Measurements from ENCODE around the gene CACNA1H. TPM values are rescaled to one million over a fixed set of nuclear protein-coding genes. Genes with fewer than 3 reads are reported as not detected.

Gene CACNA1H
- total and polyA plus RNA-seq, 7 donors, result 1.8 to 5.9 (median 2.3) TPM

- DNase-seq, result no peak
- TF ChIP-seq CTCF (IDR thresholded peaks at IDR 0.05), result no peak
- no peaks in the 10 kb centered on the region for H3K4me1 ChIP-seq
- H3K9me3 ChIP-seq, result no peaks in the 10 kb centered on the region
- 54 to 58% (median 57%) methylated on average over 17 to 21 of the region's 21 CpGs for WGBS, 3 donors
- no peaks in the 10 kb centered on the region for H3K36me3 ChIP-seq (ENCODE audit: insufficient read depth in 1 of 2, low read depth in 1 of 2)
- H3K4me3 ChIP-seq, result no peak overlapping the region
- no peak overlapping the region for H3K27ac ChIP-seq
- H3K27me3 ChIP-seq (ENCODE audit: insufficient read depth in 3 of 3, low read length in 2 of 3), result peaks cover 0 to 73% (median 12%) of the 10 kb centered on the region in 3 donors
- no peak for ATAC-seq
- intact Hi-C loops (cut with DNase I), result no loop called here
These were observed 29.2 kb upstream of the CACNA1H start for GRCh38 chr16:1123525-1124230.

- no peak for TF ChIP-seq CTCF (IDR thresholded peaks at IDR 0.05)
- Histone ChIP-seq H3K27me3 (ENCODE audit: insufficient read depth in 3 of 3, low read length in 2 of 3) (peaks cover 0 to 69% (median 12%) of the 10 kb centered on the region in 3 donors), H3K4me1 (no peaks in the 10 kb centered on the region), H3K4me3 (no peak overlapping the region), H3K27ac (no peak overlapping the region), H3K36me3 (ENCODE audit: insufficient read depth in 1 of 2, low read depth in 1 of 2) (no peaks in the 10 kb centered on the region), H3K9me3 (no peaks in the 10 kb centered on the region)
- WGBS, 3 donors, result 58 to 72% (median 72%) methylated on average over 6 to 18 of the region's 18 CpGs
- intact Hi-C loops (cut with DNase I), result no loop called here
- no peak for ATAC-seq
- no peak for DNase-seq
These were observed 28.6 kb upstream of the CACNA1H start for GRCh38 chr16:1124291-1124690.

GRCh38 chr16:1124795-1125194, 28.1 kb upstream of the CACNA1H start:
- Histone ChIP-seq H3K4me1 (no peaks in the 10 kb centered on the region), H3K27ac (no peak overlapping the region), H3K4me3 (no peak overlapping the region), H3K27me3 (ENCODE audit: insufficient read depth in 3 of 3, low read length in 2 of 3) (peaks cover 0 to 67% (median 12%) of the 10 kb centered on the region in 3 donors), H3K36me3 (ENCODE audit: insufficient read depth in 1 of 2, low read depth in 1 of 2) (no peaks in the 10 kb centered on the region), H3K9me3 (no peaks in the 10 kb centered on the region)
- ATAC-seq, result no peak
- intact Hi-C loops (cut with DNase I), result no loop called here
- WGBS, 3 donors, result 77 to 88% (median 83%) methylated on average over 5 to 11 of the region's 11 CpGs
- no peak for TF ChIP-seq CTCF (IDR thresholded peaks at IDR 0.05)
- DNase-seq, result no peak

- no peak for TF ChIP-seq CTCF (IDR thresholded peaks at IDR 0.05)
- WGBS, 3 donors, result 16 to 27% (median 24%) methylated on average over 18 of the region's 18 CpGs
- intact Hi-C loops (cut with DNase I), result no loop called here
- ATAC-seq, result no peak
- no peak for DNase-seq
- peaks cover 0 to 63% (median 14%) of the 10 kb centered on the region in 3 donors for H3K27me3 ChIP-seq (ENCODE audit: insufficient read depth in 3 of 3, low read length in 2 of 3)
- H3K36me3 ChIP-seq (ENCODE audit: insufficient read depth in 1 of 2, low read depth in 1 of 2), result no peaks in the 10 kb centered on the region
- H3K4me1 ChIP-seq, result no peaks in the 10 kb centered on the region
- no peaks in the 10 kb centered on the region for H3K9me3 ChIP-seq
- H3K27ac ChIP-seq, result no peak overlapping the region
- H3K4me3 ChIP-seq, result no peak overlapping the region
These were observed 27.4 kb upstream of the CACNA1H start for GRCh38 chr16:1125471-1125870.

GRCh38 chr16:1126044-1126443, 26.9 kb upstream of the CACNA1H start:
- no peak for TF ChIP-seq CTCF (IDR thresholded peaks at IDR 0.05)
- DNase-seq, result no peak
- Histone ChIP-seq H3K27me3 (ENCODE audit: insufficient read depth in 3 of 3, low read length in 2 of 3) (peaks cover 0 to 58% (median 14%) of the 10 kb centered on the region in 3 donors), H3K27ac (no peak overlapping the region), H3K36me3 (ENCODE audit: insufficient read depth in 1 of 2, low read depth in 1 of 2) (no peaks in the 10 kb centered on the region), H3K9me3 (no peaks in the 10 kb centered on the region), H3K4me1 (no peaks in the 10 kb centered on the region), H3K4me3 (no peak overlapping the region)
- intact Hi-C loops (cut with DNase I), result no loop called here
- 36 to 40% (median 40%) methylated on average over 16 to 17 of the region's 17 CpGs for WGBS, 3 donors
- ATAC-seq, result no peak
